K562 (cell line): Measurements from ENCODE around the gene ABHD4. TPM values are rescaled to one million over a fixed set of nuclear protein-coding genes. Genes with fewer than 3 reads are reported as not detected.
A peak's percentile ranks its signal among the peaks of the same experiment; 100 is the strongest.

Experiments used
- ETV6 ChIP-seq, 3 experiments: fragments of 150-350 bp in 1 of 3; sonication (generic) in 1 of 3; formaldehyde crosslinking in 1 of 3; IDR thresholded peaks; 2 replicates each; pipeline versions ENCODE4 v1.6.1 to v1.8.0; 2014 to 2022; ENCODE audit warnings: borderline replicate concordance in 2 of 3, low read depth in 2 of 3, antibody characterized with exemption in 1 of 3, low read length in 1 of 3, mild to moderate bottlenecking in 1 of 3, missing genetic modification reagents in 1 of 3
- HNRNPK ChIP-seq: fragments of 200-400 bp; formaldehyde crosslinking; IDR thresholded peaks from one replicate; pipeline ENCODE4 v1.6.1; 2018; ENCODE audit warnings: mild to moderate bottlenecking, low read depth, low read length; ENCODE audit not compliant: poor library complexity, severe bottlenecking
- KDM4B ChIP-seq, 2 experiments: fragments of 450-650 bp in 1 of 2; sonication (generic) in 1 of 2; IDR thresholded peaks; 2 replicates each; pipeline ENCODE4 v1.6.1; 2016 to 2017; ENCODE audit warnings: borderline replicate concordance in 2 of 2, antibody characterized with exemption in 1 of 2, low read depth in 1 of 2, mild to moderate bottlenecking in 1 of 2
- NFRKB ChIP-seq: fragments of 450-650 bp; IDR thresholded peaks from 2 replicates; pipeline ENCODE4 v1.6.1; 2016; ENCODE audit warnings: low read depth
- NONO ChIP-seq, 2 experiments: fragments of 200-400 bp in 1 of 2; fragments of 450-650 bp in 1 of 2; formaldehyde crosslinking in 1 of 2; IDR thresholded peaks; 2 replicates each; pipeline ENCODE4 v1.6.1; 2017; ENCODE audit warnings: low read depth in 2 of 2, mild to moderate bottlenecking in 2 of 2, moderate library complexity in 2 of 2, low read length in 1 of 2
- NR2C1 ChIP-seq, 2 experiments: fragments of 450-650 bp; IDR thresholded peaks; 2 replicates each; pipeline ENCODE4 v1.6.1; 2017; ENCODE audit warnings: mild to moderate bottlenecking in 2 of 2, antibody characterized with exemption in 1 of 2, inconsistent platforms in 1 of 2, missing compliant biosample characterization in 1 of 2, missing genetic modification characterization in 1 of 2
- PML ChIP-seq: IDR thresholded peaks from 2 replicates; pipeline ENCODE4 v1.6.1; 2012; ENCODE audit warnings: low read length, inconsistent platforms
- SAFB ChIP-seq: fragments of 200-400 bp; formaldehyde crosslinking; IDR thresholded peaks from 2 replicates; pipeline ENCODE4 v1.6.1; 2017; ENCODE audit warnings: low read depth, low read length, borderline replicate concordance
- TAF9B ChIP-seq: fragments of 450-650 bp; IDR thresholded peaks from 2 replicates; pipeline ENCODE4 v1.6.1; 2018; ENCODE audit warnings: mild to moderate bottlenecking; ENCODE audit not compliant: partially characterized antibody
- ZNF124 ChIP-seq: sonication (generic); formaldehyde crosslinking; IDR thresholded peaks from 2 replicates; pipeline ENCODE4 v1.8.1; 2022; ENCODE audit warnings: missing genetic modification reagents
- polyA plus RNA-seq, 8 experiments: library from polyadenylated mRNA; depleted of rRNA in 4 of 8; stranded (reverse) in 5 of 8; unstranded in 3 of 8; fragments of >200 nt; fragmentation: Nextera tagmentation in 2 of 8; fragmentation: Illumina TruSeq in 1 of 8; extraction: Ambion mirVana in 2 of 8; extraction: Trizol in 1 of 8; gene quantifications; 2 replicates each; pipeline versions ENCODE4 v1.2.1 to v1.2.3, GENCODE V29; 2011 to 2014; ENCODE audit warnings: inconsistent platforms in 1 of 8, missing spikeins in 1 of 8
- total RNA-seq, 7 experiments: library from RNA; depleted of rRNA in 6 of 7; stranded (reverse); fragments of >200 nt in 6 of 7; fragmentation: Illumina TruSeq in 2 of 7; extraction: Trizol in 2 of 7; gene quantifications; 2 replicates each; pipeline versions ENCODE4 v1.2.1 to v1.2.3, GENCODE V29; 2011 to 2021; ENCODE audit warnings: low replicate concordance in 1 of 7
- TF ChIP-seq, protein P1 (sequence below): sonication (generic); formaldehyde crosslinking; IDR thresholded peaks from 2 replicates; pipeline ENCODE4 v1.8.1; 2023; ENCODE audit warnings: mild to moderate bottlenecking, missing genetic modification reagents, moderate library complexity
- TF ChIP-seq, protein P2 (sequence below): fragments of 450-650 bp; conservative IDR thresholded peaks from 2 replicates; pipeline ENCODE4 v1.6.1; 2016; ENCODE audit warnings: missing genetic modification characterization, low read depth, mild to moderate bottlenecking, control low read depth, missing compliant biosample characterization
- TF ChIP-seq, protein P3 (sequence below): sonication (generic); formaldehyde crosslinking; IDR thresholded peaks from 2 replicates; pipeline ENCODE4 v1.8.0; 2023; ENCODE audit warnings: missing genetic modification reagents, mild to moderate bottlenecking, borderline replicate concordance
- TF ChIP-seq, protein P4 (sequence below): fragments of 450-650 bp; formaldehyde crosslinking; IDR thresholded peaks from 2 replicates; pipeline ENCODE4 v1.4.0; 2020; ENCODE audit warnings: mild to moderate bottlenecking, moderate library complexity

Gene ABHD4
- total and polyA plus RNA-seq, 9 of the 15 experiments (the other 6 are each of a cell fraction or from before 2014, with no cell fraction given): 3.6 to 12.0 (median 7.2) TPM

DNA sequence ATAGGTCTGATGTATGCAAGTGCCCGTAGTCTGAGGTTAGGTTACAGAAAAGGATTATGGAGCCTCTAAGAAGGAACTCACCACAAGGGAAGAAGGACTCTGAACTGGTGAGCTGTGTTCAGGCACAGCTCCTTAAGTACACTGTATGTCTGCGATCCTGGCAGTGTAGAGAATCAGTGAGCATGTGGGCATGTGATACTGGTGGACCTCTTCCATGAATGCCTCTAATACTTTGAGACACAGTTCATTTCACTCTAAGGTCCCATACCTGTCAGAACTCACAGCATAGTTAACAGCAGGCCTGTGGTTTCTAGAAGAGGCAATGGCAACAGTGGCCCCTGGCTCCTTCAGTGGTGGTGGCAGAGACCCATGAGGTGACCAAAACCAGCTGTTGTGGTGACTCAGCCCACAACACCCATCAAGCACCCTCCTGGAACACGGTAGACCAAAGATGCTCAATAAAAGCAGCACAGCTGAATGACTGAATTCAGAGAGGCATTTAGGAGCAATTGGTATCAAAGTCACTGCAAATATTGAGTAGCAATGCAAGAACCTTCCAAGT, 52.9 kb downstream of the ABHD4 start (continued):
- TF ChIP-seq, protein P1, sequence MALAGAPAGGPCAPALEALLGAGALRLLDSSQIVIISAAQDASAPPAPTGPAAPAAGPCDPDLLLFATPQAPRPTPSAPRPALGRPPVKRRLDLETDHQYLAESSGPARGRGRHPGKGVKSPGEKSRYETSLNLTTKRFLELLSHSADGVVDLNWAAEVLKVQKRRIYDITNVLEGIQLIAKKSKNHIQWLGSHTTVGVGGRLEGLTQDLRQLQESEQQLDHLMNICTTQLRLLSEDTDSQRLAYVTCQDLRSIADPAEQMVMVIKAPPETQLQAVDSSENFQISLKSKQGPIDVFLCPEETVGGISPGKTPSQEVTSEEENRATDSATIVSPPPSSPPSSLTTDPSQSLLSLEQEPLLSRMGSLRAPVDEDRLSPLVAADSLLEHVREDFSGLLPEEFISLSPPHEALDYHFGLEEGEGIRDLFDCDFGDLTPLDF (CRISPR knock-in tag): no peak
- TF ChIP-seq ETV6 (IDR thresholded peaks at IDR 0.05; ENCODE audit: borderline replicate concordance in 1 of 2, low read depth in 2 of 2, low read length in 1 of 2) (0 out of 4 replicates have a peak, but pooled peaks of 1 of the 2 experiments have one; percentile 6), ETV6 (CRISPR knock-in tag; IDR thresholded peaks at IDR 0.05; ENCODE audit: borderline replicate concordance) (no peak), TAF9B (no peak), HNRNPK (no peak), KDM4B (IDR thresholded peaks at IDR 0.05; ENCODE audit: borderline replicate concordance in 2 of 2, low read depth in 1 of 2) (peak in 1 of 2 experiments; percentile 89; a peak in 2 of 4 replicates), PML (peak; percentile 99), NONO (IDR thresholded peaks at IDR 0.05; ENCODE audit: low read depth in 2 of 2, low read length in 1 of 2) (peak in 1 of 2 experiments; percentile 74; a peak in 2 of 4 replicates), SAFB (no peak), NFRKB (no peak), NR2C1 (IDR thresholded peaks at IDR 0.05) (no peak), NR2C1 (tag; IDR thresholded peaks at IDR 0.05) (no peak), ZNF124 (no peak)
- TF ChIP-seq, protein P2, sequence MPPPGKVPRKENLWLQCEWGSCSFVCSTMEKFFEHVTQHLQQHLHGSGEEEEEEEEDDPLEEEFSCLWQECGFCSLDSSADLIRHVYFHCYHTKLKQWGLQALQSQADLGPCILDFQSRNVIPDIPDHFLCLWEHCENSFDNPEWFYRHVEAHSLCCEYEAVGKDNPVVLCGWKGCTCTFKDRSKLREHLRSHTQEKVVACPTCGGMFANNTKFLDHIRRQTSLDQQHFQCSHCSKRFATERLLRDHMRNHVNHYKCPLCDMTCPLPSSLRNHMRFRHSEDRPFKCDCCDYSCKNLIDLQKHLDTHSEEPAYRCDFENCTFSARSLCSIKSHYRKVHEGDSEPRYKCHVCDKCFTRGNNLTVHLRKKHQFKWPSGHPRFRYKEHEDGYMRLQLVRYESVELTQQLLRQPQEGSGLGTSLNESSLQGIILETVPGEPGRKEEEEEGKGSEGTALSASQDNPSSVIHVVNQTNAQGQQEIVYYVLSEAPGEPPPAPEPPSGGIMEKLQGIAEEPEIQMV: no peak
- TF ChIP-seq, protein P3, sequence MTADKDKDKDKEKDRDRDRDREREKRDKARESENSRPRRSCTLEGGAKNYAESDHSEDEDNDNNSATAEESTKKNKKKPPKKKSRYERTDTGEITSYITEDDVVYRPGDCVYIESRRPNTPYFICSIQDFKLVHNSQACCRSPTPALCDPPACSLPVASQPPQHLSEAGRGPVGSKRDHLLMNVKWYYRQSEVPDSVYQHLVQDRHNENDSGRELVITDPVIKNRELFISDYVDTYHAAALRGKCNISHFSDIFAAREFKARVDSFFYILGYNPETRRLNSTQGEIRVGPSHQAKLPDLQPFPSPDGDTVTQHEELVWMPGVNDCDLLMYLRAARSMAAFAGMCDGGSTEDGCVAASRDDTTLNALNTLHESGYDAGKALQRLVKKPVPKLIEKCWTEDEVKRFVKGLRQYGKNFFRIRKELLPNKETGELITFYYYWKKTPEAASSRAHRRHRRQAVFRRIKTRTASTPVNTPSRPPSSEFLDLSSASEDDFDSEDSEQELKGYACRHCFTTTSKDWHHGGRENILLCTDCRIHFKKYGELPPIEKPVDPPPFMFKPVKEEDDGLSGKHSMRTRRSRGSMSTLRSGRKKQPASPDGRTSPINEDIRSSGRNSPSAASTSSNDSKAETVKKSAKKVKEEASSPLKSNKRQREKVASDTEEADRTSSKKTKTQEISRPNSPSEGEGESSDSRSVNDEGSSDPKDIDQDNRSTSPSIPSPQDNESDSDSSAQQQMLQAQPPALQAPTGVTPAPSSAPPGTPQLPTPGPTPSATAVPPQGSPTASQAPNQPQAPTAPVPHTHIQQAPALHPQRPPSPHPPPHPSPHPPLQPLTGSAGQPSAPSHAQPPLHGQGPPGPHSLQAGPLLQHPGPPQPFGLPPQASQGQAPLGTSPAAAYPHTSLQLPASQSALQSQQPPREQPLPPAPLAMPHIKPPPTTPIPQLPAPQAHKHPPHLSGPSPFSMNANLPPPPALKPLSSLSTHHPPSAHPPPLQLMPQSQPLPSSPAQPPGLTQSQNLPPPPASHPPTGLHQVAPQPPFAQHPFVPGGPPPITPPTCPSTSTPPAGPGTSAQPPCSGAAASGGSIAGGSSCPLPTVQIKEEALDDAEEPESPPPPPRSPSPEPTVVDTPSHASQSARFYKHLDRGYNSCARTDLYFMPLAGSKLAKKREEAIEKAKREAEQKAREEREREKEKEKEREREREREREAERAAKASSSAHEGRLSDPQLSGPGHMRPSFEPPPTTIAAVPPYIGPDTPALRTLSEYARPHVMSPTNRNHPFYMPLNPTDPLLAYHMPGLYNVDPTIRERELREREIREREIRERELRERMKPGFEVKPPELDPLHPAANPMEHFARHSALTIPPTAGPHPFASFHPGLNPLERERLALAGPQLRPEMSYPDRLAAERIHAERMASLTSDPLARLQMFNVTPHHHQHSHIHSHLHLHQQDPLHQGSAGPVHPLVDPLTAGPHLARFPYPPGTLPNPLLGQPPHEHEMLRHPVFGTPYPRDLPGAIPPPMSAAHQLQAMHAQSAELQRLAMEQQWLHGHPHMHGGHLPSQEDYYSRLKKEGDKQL: no peak
- TF ChIP-seq, protein P4, sequence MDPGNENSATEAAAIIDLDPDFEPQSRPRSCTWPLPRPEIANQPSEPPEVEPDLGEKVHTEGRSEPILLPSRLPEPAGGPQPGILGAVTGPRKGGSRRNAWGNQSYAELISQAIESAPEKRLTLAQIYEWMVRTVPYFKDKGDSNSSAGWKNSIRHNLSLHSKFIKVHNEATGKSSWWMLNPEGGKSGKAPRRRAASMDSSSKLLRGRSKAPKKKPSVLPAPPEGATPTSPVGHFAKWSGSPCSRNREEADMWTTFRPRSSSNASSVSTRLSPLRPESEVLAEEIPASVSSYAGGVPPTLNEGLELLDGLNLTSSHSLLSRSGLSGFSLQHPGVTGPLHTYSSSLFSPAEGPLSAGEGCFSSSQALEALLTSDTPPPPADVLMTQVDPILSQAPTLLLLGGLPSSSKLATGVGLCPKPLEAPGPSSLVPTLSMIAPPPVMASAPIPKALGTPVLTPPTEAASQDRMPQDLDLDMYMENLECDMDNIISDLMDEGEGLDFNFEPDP (CRISPR knock-in tag): no peak
